Measurements from ENCODE around the gene RPS6KB2. TPM values are rescaled to one million over a fixed set of nuclear protein-coding genes. Genes with fewer than 3 reads are reported as not detected.
"Not testable (repeated sequence)": the region's sequence is repeated elsewhere in the genome, so short reads cannot be mapped to it uniquely, and the experiment has no call there.

Gene RPS6KB2
- total RNA-seq, 1 experiment from 2014 or later = 46.6 TPM

DNA sequence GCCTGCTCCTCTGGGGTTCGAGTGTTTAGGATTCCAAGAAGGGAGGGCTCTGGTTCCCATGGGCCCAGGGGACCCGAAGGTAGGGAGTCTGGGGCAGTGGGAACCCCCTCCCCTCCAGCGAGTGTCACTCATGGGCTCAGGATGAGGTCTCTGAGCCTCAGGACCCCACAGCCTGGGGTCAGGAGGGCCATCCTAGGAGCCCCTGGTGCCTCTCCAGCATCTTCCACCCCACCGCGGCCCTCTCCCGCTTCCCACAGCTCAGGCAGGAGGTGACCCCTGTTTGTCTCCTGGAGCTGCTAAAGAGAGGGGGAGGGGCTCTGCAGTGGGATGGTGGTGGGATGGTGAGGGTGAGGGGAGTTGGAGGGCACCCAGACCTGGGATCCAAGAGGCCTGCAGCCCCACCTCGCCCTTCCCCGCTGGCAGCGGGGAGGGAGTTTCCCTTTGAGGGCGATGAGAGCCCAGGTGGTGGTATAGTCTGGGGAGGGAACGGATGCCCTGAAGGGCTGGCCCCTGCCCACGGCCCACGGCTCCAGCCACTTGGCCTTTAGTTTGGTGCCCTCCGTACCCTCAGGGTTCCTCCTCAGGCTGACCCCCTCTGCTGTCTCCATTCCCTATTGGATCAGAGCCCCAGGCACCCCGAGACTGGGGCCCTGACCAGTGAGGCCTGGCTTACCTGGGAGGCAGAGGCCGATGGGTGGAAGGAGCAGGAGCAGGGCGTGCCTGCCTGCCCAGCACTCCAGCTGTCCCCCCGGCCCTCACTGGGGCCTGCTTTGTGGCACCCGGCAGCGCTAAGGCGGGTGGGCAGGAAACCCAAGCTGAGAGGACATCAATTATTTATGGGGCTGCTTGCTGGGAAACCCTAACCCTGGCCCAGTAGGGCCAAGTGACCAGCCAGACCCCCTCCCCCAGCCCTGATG is 25.8 kb downstream of the RPS6KB2 start:
- DNase-seq (ENCODE audit: low read depth) = no peak
- in situ Hi-C loops (cut with HindIII; ENCODE audit: low pct_unique_long_range_greater_than_20kb, low sequenced_read_pairs) = no loop called here

DNA sequence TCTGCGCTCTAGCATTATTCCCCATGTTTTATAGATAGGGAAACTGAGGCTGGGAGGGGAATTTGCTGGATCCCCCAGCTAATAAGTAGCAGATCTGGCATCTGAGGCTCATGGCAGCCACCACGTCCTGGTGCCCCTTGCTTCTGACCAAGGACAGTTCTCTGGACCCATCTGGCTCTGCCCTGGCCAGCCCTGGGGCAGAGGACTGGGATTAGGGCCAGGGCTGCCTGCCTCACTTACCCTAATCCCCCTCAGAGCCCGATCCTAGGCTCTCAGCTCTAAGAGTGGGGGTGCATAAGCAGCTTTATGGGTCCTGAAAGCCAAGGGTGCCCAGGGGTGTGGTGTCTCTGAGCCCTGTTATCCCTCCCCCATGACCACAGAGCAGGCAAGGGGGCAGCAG is 26.8 kb downstream of the RPS6KB2 start, which contains the start of gene CABP4:
TSS of gene CABP4 (plus strand) at position 301 of the 400 bp plus-strand sequence. CDS start at position 371, 70 bp downstream.
- in situ Hi-C loops (cut with HindIII; ENCODE audit: low pct_unique_long_range_greater_than_20kb, low sequenced_read_pairs) = no loop called here
- no peak for DNase-seq (ENCODE audit: low read depth)

DNA sequence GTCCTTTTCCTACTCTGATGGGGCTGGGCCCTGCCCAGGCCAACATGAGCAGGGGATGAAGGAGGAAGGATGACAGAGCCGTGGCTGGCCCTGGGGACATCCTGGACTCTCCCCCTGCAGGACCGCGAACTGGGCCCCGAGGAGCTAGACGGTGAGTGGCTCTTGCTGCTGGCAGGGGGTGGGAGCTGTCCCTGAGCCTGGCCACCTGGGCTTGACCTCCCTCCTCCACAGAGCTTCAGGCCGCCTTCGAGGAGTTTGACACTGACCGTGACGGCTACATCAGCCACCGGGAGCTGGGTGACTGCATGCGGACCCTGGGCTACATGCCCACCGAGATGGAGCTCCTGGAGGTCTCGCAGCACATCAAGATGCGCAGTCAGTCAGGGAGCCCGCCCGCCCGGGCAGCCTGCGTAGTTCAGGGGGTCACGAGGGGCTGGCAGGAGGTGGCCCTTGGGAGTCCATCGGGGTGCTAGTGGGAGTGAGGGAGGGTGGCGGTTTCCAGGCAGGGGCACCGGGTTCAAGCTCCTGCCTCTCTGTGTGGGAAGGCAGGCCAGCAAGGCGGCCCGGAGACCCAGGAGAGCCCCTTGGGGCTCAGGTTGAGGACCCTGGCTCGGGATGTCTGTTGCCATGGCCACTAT is 27.9 kb downstream of the RPS6KB2 start:
- in situ Hi-C loops (cut with HindIII; ENCODE audit: low pct_unique_long_range_greater_than_20kb, low sequenced_read_pairs) = no loop called here
- no peak for DNase-seq (ENCODE audit: low read depth)

DNA sequence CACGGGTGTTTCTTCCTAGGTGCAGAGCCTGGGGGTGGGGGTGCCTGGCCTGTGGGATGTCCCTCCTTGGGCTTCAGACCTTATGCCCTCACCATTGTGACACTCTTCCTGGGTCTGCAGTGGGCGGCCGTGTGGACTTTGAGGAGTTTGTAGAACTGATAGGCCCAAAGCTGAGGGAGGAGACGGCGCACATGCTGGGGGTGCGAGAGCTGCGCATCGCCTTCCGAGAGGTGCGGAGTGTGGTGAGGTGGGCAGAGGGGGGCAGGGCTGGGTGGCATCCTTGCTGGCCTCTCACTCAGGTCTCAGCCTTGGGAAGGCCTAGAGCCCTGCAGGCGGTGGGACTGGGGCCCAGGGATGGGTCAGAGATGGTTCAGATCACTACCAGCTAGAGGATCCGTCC is 29.2 kb downstream of the RPS6KB2 start:
- DNase-seq (ENCODE audit: low read depth) = no peak
- in situ Hi-C loops (cut with HindIII; ENCODE audit: low pct_unique_long_range_greater_than_20kb, low sequenced_read_pairs) = no loop called here

DNA sequence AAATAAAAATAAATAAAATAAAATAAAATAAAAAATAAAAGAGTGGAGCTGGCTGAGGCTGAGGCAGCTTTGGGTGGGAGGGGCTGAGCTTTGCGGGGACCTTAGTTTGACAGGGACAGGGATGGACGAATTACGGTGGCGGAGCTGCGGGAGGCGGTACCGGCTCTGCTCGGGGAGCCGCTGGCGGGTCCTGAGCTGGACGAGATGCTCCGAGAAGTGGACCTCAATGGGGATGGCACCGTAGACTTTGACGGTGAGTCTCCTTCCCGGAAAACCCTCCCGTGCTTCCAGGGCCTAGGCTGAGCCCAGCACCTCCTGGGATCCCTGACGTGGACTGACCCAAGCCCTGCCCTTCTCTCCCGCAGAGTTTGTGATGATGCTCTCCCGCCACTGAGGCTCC is 30.0 kb downstream of the RPS6KB2 start:
- no peak for DNase-seq (ENCODE audit: low read depth)
- in situ Hi-C loops (cut with HindIII; ENCODE audit: low pct_unique_long_range_greater_than_20kb, low sequenced_read_pairs) = no loop called here

DNA sequence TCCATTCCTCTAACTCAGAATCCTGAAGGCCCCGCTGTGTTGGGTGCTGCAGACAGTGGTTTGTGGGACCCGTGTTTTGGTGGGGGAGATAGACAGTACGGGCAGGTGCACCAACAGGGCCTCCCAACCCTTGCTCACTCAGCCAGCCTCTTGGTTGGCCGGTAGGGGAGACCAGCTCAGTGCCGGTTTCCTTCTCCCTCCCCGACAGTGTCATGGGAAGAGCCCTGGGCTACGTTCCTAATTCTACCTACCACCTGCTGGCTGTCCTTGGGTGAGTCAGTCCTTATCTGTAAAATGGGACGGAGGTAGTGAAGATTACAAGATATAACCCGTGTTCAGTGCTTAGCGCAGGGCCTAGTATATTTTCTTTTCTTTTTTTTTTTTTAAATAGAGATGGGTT is 34.9 kb downstream of the RPS6KB2 start:
- in situ Hi-C loops (cut with HindIII; ENCODE audit: low pct_unique_long_range_greater_than_20kb, low sequenced_read_pairs) = no loop called here
- DNase-seq (ENCODE audit: low read depth) = no peak

DNA sequence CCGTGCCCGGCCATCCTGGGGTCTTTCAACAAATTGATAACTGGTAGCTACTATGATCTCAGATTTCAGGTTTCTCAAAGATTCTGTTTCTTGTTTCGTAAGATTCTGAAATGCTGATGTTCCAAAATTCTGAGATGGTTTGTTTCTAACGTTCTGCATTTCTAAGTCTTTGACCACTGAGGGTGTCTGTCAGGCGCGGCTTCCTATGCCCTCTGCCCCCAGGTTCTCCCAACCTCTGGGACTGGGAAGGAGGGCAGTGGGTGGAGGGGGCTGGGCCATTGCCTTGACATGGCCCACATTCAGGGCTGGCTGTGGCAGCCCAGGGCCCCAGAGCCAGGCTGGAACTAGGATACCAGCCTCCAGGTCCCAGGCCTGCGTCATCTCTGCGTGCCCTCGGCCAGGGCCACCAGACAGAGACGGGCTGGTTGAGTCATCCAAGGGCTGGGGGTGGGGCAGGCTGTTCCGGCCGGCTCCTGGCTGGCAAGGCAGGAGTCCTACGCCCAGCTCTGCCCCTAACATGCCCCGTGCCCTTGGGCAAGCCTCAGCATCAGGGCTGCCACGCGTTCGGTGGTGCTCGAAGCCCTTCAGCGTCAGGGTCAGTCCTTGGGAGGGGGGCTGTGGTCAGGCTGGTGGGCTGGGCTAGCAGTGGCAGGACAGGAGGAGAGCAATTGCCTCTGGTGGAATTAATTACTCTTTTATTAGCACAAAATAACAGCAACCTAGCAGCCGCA is 35.6 kb downstream of the RPS6KB2 start:
- in situ Hi-C loops (cut with HindIII; ENCODE audit: low pct_unique_long_range_greater_than_20kb, low sequenced_read_pairs) = no loop called here
- peak; percentile 81 for DNase-seq (ENCODE audit: low read depth)

DNA sequence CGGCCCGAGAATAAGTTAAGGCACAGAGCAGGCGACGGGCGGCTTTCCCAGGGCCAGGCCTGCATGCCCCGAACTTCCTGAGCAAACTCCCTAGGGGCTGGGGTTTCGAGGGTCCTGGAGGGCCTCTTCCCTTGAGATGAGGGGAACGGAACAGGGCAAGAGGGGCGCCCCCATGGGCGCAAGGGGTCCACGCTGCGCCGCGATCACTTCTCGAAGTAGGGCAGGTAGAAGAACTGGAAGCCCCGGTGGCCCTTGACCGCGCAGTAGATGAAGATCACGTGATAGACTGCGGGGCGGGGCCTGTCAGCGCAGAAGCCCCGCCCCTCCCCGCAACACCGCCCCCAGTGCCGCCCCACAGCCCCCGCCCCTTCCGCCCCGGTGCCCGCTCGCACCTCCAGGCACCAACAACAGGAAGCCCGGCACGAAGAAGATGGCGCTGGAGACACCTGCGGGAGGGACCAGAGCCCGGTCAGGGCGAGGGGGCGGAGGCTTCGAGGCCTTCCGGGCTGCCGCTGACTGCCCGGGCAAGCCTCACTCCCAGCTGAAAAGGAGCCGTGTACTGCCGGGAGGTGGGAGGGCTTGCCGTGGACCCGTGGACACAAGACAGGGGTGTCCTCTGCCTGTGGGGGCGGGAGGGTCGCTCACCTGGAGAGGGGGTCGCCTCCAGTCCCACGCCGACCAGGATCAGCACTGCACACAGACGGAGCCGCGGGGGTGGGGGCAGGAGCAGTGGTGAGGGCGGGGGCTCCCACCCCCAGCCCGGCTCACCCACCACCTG is 36.3 kb downstream of the RPS6KB2 start:
- in situ Hi-C loops (cut with HindIII; ENCODE audit: low pct_unique_long_range_greater_than_20kb, low sequenced_read_pairs) = no loop called here
- peak; percentile 80 for DNase-seq (ENCODE audit: low read depth)

DNA sequence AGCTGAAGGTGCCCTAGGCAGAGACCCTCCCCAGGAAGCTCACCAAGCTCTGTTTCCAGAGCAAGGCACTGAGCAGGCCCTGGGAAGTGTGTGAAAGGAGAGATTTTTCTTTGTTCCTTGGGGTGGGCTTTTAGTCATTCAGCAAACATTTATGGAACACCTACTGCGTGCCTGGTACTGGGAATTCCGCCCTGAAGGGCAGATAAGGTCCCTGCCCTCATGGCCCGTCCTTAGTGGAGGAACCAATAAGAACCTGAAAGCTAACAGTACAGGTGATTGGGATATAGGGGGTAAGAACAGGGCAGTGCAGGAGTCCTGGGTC is 36.9 kb downstream of the RPS6KB2 start:
- in situ Hi-C loops (cut with HindIII; ENCODE audit: low pct_unique_long_range_greater_than_20kb, low sequenced_read_pairs) = no loop called here
- peak; percentile 28 for DNase-seq (ENCODE audit: low read depth)

DNA sequence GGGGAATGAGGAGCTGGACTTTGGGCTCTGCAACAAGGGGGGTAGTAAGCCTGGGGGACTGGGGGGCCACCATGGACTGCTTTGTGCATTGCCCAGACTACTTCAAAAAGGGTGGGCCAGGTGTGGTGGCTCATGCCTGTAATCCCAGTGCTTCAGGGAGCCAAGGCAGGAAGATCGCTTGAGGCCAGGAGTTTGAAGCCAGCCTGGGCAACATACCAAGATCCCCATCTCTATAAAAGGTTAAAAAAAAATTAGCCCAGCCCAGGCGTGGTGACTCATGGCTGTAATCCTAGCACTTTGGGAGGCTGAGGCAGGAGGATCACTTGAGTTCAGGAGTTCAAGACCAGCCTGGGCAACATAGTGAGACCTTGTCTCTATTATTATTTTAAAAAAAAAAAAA is 37.2 kb downstream of the RPS6KB2 start:
- DNase-seq (ENCODE audit: low read depth); in situ Hi-C loops (cut with HindIII; ENCODE audit: low pct_unique_long_range_greater_than_20kb, low sequenced_read_pairs): not testable (repeated sequence)

DNA sequence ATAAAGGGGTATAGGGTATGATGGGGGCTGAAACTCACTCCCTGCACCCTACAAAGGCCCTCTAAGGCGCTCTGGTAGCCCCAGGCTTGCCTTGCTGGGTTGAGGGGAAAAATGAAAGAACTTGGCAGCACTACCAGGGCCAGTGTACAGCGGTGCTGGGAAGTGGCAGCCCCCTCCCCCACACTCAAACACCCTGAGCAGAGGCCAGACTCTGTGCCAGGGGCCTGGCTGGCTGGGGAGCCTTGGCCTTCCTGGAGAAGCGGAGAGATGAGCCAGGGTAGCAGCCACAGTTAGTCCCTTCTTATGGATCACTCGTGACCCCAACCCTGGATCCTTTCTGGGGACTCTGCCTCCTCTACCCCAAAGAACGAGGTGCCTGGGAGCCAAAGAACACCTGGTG is 38.1 kb downstream of the RPS6KB2 start:
- DNase-seq (ENCODE audit: low read depth) = no peak
- in situ Hi-C loops (cut with HindIII; ENCODE audit: low pct_unique_long_range_greater_than_20kb, low sequenced_read_pairs) = no loop called here

DNA sequence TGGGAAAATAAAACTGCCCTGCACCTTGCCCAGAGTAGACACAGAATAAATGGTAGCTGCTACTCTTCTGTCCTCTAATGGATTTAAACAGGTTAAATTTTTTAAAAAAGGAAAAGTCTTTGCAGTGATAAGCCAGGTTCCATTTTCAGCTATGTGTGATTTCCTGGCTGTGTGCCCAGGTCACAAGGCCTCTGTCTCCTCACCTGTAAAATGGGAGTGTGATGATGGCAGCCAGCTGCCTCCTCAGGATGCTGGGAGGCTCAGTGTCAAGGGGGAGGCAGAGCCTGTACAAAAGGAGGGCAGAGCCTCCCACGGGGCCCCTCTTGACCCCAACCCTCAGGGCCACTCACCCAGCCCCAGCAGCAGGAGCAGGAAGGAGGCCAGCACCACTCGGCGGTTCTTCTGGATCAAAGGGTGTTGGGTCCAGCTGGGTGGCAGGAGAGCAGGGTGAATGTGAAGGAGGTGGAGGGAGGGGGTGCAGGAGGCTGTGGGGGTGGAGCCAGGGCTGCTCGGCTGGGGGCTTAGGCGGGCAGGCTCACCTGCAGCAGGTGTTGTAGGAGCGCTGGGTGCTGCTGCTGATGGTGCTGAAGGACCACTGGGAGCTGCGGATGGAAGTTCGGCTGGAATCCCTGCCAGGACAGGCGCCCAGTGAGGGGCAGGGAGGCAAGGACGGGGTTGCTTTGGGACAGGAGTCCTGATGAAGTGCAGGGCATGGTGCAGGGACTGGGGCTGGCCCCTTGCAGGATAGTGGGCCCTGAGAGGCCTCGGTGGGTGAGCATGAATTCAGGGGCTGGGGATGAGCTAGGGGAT is 38.9 kb downstream of the RPS6KB2 start:
- in situ Hi-C loops (cut with HindIII; ENCODE audit: low pct_unique_long_range_greater_than_20kb, low sequenced_read_pairs) = no loop called here
- DNase-seq (ENCODE audit: low read depth) = no peak

DNA sequence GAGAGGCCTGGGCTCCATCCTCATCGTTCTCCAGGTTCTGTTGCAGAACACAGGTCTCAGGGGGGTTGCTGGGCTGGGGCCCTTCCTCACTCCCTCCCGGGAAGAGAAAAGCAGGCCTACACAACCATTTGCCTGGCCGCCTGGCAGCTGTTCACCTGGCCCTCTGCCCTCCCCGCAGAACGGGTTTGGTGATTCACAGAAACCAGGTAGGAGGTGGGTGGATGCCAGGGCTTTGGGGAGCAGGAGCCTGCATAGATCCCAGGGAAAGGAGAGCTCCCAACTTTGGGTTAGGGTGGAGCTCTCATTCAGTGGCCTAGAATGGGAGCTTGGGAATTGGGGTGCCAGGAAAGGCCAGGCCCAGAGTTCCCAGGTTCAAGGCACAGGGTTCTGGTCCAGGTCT is 39.8 kb downstream of the RPS6KB2 start:
- in situ Hi-C loops (cut with HindIII; ENCODE audit: low pct_unique_long_range_greater_than_20kb, low sequenced_read_pairs) = no loop called here
- no peak for DNase-seq (ENCODE audit: low read depth)

DNA sequence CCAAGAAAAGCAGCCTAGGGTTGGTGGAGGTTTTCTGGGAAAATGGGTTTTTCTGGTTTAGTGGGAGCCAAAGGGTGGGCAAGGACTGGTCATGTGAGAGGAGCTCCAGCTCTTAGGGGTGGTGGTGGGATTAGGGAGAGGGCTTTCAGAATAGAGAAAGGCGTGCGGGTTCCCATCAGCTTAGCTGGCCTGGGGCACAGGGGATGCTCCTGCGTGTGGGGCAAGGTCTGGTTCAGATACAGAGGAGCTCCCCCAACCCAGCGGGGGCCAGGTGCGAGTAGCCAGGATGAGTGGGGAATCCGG is 40.1 kb downstream of the RPS6KB2 start:
- in situ Hi-C loops (cut with HindIII; ENCODE audit: low pct_unique_long_range_greater_than_20kb, low sequenced_read_pairs) = no loop called here
- DNase-seq (ENCODE audit: low read depth) = no peak

DNA sequence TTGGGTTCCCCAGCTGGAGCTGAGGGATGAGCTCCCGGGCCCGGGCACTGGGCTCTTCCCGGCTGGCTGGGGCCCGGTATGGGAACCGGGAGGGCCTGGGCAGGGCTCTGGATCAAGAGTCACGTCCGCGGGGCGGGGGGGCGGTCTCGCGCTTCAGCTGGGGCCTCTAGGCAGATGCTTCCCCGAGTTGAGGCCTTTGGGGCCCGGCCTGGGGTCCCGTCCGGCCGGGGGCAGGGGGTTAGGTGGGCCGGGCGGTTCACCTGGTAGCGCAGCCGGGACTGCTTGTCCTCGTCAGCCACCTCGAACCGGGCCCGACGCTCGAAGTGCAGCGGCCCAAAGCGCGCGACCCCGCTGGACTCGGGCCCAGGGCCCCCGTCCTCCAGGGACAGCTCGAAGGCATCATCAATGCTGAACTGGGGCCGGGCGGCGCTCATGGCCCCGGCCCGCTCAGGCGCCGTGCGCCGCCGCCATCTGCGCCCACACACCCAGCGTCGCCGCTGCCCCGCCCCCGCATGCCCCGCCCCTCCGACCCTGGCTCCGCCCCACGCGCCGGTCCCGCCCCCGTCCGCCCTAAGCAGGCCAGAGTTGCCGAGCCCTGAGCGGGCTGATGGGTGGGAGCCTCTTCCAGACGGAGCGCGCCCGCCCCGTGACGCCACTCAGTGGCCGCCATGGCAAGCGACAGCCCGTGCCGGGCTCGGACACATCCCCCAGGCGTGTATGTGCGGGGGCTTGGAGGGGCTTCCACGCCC is 40.6 kb downstream of the RPS6KB2 start, which contains the start of gene TMEM134:
TSS of gene TMEM134 (minus strand) at position 493 of the 749 bp plus-strand sequence. CDS start at position 434, 59 bp downstream.
- peak; percentile 62 for DNase-seq (ENCODE audit: low read depth)
- in situ Hi-C loops (cut with HindIII; ENCODE audit: low pct_unique_long_range_greater_than_20kb, low sequenced_read_pairs) = no loop called here

DNA sequence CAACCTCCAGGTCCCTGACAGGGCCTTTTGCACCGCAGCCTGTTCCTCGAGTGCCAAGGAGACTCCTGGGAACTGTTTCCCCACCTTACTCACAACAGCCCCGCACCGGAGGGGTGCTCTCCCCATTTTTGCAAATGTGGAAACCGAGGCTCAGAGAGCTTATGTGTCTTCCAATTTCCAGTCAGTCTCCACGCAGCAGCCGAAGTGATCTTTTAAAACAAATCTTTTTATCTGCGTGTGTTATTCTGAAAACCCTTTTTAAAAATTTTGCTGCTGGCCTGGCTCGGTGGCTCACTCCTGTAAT is 41.2 kb downstream of the RPS6KB2 start:
- in situ Hi-C loops (cut with HindIII; ENCODE audit: low pct_unique_long_range_greater_than_20kb, low sequenced_read_pairs) = no loop called here
- no peak for DNase-seq (ENCODE audit: low read depth)

DNA sequence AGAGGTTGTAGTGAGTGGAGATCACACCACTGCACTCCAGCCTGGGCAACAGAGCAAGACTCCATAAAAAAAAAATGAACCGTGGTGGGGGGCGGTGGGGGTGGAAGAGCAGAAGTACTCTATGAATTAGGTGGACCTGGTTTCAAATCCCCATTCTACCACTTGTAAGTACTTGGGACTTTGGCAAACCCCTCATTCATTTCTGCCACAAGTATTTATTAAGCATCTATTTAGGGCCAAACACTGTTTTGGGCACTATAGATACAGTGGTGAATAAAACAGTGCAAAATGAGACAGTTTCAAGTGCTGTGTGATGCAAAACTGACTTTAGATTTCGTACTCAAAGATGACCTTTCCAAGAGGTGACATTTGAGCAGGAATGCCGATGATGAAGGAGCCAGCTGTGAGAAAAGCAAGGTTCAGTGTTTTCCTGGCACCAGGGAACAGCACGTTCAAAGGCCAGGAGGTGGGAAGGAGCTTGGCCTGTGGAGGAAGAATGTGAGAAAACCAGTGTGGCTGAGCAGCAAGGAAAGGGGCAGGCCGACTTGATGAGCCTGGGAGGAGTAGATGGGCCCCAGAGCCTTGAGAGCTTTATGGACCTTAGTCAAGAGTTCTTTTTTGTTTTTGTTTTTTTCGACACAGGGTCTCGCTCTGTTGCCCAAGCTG is 42.2 kb downstream of the RPS6KB2 start:
- in situ Hi-C loops (cut with HindIII; ENCODE audit: low pct_unique_long_range_greater_than_20kb, low sequenced_read_pairs) = no loop called here

More for the DNA sequence above, 42.2 kb downstream of the RPS6KB2 start:
- DNase-seq (ENCODE audit: low read depth) = no peak

Measured in Caki2 (cell line).